Measurements from ENCODE around the gene CYFIP2.

The CYFIP2 gene

DNA sequence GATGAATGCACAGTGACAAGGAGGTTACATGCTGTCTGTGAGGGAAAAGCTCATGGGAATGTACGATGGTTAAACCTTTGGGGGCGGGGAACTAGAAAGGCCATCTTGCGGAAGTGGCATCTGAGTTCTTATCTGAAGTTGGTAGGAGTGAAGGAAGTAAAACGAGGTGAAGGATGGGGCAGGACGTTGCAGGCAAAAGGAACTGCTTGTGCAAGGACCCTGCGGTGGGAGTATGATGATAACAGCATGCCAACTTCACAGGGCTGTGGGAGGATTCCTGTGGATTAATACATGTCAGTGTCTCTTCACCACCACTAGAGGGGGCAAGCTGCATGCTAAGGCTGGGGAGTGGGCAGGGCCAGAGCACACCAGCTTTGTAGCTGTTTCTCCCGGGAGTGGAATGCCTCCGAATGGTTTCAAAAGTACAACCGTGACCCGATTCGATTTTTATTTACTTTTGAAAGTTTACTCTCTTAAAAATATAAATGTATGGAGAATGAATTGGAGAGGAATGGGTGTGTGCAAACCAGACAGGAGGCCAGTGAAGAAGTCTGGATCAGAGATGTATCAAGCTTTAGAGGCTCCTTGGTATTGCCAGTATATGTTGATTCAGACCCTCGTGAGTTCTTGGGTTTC lies 62.5 kb downstream of the CYFIP2 start:
- FAIRE-seq, result peak; percentile 58

DNA sequence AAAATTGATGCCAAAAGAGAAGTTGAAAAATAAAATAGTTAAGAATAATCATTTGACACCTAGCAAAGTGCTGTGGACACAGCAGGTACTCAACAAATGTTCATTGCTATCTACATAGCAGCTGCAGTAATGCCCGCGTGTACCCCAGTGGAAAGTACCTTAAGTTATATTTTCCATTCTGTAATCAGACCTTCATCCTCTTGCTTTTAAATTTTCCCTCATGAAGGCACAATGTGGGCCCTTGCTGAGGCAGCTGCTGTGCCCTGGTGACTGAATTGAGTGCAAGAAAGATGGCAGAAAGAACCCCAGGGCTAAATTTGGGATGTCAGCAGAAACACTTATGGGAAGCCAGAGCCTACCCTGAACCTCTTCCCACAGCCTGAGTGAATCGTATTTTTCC lies 65.9 kb downstream of the CYFIP2 start:
- FAIRE-seq, result no peak

DNA sequence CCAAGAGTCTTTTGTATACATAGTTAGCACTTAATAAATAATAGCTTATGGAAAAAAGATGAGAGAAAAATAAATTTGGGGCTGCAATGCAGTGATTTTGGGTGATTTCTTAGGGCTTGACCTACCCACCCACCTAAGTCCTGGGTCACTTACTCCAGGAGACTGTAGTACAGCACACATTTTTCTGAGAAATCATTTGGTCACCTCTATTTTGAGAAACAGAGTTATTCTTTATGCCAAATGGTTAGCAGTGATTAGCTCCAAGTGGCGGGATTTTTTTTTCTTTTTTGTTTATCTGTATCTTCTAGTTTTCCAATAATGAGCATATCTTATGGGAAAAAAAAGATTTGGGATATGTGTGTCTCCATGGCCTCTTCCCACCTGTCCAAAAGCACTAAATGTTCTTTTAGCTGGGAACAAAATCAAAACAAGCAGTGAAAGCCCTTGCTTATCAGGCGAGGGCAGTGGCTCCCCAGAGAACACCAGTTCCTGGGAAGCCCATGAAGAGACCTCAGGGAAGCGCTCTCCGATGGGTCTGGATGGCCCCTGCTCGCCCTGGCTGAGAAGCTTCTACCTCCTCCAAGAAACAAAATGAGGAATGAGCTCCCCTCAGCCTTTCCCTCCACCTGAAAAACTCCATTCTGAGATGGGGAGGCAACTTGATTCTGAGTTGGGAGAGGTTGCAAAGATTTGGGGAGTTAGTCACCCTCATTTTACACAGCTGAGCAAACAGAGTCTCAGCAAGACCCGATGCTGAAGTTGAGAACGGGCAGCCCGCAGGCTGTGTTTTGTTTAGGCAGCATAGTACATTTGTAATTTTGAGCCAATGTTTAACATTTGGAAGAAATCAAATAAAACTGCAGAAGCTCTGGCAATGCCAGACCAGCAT lies 69.9 kb downstream of the CYFIP2 start:
- no peak for FAIRE-seq

DNA sequence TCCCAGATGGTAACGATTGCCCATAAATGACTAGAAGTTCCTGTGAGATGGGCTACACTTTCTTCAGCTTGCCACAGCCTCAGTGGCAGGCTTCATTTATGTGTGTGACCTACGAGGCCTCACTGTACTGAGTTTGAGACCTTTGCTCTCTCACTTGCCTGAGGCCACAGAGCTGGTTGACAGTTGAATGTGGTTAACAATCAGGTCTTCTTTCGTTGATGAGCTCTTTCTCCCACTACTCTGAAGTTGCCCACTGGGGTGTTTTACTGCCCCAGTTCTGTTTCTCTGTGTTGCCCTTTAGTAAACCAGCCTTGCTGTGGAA lies 70.5 kb downstream of the CYFIP2 start:
- FAIRE-seq, result no peak

DNA sequence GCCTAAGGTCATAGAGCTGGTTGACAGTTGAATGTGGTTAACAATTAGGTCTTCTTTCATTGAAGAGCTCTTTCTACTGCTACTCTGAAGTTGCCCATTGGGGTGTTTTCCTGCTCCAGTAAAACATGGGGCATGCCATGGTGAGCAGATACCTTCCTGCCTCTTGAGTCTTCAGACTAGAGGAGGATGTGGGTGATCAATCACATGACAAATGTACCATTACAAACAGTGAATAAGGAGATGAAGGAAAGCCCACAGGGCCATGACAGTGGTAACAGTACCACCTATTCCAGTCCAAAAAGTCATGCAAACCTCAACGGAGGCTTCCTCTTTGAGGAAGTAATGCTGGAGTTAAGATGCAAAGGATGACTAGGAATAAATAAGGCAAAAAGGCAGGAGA lies 73.5 kb downstream of the CYFIP2 start:
- no peak for FAIRE-seq

DNA sequence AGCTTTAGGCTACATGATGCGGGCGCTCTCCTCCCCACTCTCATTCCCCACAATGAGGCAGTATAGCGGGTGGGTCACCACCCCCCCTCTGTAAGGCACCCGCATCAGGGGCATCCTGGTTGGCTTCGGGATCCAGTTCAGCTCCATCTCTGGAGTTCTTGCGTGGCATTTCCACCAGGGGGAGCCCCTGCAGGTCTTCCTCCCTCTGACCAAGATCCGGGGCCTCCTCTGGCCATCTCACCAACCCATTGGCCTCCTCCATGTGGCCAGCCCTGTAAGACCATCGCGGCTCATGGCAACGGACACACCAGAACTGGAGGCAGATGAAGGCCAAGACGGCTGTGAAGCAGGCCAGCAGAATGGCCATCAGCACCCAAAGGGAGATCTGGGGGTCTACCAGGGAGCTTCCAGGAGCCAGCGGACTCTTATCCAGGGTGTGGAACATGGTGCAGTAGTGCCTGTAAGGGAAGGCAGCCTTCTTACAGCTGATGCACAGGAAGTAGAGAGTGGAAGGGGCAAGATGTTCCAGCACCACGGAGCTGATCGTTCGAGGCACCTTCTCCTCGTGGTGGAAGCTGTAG lies 77.0 kb downstream of the CYFIP2 start:
- no peak for FAIRE-seq

DNA sequence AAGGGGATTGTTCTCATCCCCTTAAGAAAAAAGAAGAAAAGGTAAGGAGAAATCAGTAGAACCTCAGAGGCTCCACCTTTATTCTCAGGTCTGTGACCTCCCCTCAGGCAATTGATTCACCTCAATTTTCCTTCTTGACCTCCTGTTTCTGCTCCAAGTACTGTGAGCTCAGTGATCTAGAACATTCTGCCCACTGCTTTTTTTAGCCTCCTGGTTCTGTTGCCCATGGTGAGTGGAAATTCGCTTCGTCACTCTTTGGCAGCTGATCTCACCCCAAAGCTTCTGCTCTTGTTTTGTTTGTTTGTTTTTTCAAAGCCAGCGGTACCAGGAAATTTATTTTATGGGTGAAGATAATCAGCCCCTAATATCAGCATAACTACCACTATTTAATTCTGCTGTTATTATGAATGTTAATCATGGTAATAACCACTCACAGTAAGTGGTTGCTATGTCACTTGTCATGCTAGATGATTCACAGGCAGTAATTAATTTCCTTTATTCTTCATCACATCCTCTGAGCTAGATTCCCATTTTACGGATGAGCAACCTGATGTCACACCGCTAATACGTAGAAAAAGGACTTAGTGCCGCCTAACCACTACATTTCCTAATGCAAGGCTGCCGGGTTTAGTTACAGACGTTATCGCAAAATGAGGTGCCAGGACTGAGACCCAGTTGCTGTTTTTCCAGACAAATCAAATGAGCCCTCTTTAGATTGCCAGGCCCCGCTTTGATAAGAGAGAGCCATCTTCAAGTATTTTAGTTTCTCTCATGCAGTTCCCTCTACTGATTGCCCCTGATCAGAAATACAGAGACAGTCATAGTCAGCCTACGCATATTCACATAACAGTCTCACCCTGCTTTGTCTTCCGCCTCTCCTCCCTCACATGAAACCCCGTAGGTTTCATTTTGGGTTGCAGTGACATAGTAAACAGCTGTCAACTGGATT lies 78.2 kb downstream of the CYFIP2 start:
- no peak for FAIRE-seq

DNA sequence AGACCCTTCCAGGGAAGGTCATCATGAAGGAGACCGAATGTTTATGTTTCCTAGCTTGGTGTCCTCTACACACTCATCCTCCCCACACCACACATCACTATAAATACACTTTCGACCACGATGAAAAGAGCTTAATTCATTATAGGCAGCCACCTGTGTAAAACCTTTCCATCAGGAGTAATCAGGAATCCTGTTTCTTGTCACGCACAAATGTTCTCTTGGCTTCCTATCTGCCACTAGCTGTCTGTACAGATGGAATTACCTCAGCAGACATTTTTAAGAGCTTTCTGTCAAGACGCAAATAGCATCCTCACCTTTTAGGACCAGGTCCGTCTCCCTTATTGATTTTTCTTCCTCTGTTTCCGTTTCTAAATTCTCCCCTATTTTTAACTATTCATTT lies 79.1 kb downstream of the CYFIP2 start:
- FAIRE-seq, result no peak

DNA sequence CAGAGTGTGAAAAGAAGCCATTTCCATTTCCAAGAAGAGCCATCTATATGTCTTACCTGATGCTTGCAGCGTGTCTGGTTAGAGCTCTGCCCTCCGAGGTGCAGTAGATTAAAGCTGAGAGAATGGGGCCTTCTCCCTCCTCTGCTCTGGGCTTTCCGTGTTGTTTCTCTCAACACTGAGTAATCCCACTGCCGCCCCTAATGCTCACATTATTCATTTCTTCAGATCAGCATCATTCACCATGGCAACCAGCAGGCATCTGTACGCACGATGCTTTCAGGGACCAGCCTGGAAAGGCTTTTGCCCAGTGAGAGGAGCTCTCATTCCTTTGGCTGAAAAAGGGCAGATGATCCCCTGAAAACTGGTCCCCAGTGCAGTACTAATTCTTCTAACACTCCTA lies 79.6 kb downstream of the CYFIP2 start:
- FAIRE-seq, result no peak

DNA sequence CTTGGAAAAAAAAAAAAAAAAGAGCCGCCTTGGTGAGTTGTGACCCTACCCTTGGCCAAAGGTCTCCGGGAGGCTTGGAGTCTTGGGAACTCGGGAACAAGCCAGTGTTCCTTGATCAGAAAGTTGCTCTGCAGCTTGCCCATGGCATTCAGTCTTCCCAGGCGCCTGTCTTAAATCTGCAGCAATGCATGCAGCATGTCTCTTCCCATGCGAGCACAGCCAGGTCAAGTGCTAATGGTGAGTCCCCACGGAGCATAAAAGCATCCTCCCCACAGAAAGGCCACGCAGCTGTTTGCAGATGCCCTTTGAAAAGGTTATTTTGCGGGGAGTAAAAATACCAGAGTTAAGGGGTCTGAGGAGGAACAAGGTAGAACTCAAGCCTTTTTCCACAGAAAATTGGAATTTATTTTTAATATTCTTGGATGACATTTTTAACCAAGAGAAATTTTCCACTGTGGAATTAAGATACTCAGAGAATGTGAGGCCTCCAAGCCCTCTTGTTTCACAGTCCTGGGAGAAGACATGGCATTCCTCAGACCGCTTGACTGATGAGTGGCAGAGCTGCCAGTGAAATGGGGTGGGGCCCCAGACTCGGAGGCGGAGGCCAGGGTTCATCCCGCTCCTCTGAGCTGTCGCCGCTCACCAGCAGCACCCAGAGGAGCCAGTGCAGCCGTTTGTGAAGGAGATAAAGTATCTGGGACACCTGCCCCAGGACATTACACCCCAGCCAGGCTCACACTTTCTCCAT lies 81.6 kb downstream of the CYFIP2 start:
- FAIRE-seq, result no peak

DNA sequence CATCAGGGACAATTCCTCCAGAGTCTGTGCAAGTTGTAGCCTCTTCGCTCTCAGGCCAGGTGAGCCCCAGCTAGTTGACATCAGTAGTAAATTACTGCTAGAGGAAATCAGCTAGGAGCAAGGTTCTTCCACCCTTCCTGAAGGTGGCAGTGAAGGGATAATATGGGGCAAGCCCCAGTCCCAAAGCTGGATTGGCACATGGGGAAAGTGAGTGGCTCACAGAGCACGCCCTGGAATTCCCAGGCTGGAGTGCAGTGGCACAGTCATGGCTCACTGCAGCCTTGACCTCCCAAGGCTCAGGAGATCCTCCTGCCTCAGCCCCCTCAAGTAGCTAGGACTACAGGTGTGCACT lies 82.1 kb downstream of the CYFIP2 start:
- FAIRE-seq, result no peak

DNA sequence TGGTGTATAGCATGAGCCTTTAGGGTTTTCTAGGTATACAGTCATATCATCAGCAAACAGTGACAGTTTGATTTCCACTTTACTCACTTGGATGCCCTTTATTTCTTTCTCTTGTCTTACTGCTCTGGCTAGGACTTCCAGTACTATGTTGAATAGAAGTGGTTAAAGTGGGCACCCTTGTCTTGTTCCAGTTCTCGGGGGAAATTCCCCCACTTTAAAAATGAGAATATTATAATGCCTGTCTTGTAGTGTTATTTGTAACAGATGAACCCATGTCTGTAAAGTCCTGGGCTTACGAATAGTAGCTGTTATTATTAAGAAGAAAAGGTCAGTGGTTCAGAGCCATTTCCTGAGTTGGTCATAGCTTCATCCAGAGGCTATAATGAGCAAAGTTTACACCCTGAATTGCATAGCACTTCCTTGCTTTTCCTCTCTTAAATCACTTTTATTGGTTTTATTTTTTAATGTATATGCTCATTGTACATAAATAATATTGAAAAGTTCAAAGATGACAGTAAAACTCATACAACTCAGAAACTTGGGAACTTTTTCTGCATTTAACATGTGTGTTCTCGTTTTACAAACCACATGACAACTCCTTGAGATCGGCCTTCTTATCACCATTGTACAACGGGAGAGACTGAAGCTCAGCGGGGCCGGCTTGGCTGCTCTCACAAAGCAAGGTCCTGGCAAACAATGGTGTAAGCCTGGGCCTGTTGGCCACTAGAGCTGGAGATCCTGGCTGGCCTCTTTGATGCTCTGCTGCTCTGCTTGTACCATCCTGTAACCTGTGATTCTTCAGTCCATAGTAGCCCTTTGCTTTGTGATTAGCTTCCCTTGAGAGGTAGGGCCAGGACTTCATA lies 85.2 kb downstream of the CYFIP2 start:
- FAIRE-seq, result no peak

DNA sequence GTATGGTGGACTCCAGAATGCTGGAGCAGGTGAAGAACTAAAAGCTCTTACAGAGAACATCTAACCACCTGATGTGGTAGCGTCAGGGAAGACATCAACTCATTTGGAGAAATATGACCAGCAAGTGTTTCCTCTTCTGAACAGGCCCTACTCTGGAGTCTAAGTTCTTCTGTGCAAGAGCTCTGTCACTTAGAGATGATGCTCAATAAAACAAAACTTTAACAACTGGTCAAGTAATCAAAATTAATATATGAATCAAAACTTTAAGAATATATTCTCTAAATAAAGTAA lies 85.8 kb downstream of the CYFIP2 start:
- no peak for FAIRE-seq

DNA sequence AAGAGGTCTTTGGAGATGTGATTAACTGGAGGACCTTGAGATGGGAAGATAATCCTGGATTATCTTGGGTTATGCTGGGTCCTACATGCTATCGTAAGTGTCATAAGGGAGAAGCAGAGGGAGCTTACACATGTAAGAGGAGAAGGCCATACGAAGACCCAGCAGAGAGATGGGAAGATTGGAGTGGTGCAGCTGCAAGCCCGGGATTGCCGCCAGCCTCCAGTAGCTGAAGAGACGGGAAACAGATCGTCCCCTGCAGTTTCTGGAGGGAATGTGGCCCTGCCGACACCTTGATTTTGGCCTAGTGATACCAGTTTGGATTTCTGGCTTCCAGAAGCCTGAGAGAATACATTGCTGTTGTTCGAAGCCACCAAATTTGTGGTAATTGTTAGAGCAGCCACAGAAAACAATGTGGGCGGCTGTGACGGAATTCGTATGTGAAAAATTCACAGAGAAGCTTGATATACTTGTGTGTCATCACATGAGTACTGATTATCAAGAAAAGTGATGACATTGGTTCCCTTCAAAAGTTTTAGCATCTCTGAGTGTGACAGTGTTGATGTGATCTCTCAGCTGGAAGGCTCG lies 86.9 kb downstream of the CYFIP2 start:
- no peak for FAIRE-seq

DNA sequence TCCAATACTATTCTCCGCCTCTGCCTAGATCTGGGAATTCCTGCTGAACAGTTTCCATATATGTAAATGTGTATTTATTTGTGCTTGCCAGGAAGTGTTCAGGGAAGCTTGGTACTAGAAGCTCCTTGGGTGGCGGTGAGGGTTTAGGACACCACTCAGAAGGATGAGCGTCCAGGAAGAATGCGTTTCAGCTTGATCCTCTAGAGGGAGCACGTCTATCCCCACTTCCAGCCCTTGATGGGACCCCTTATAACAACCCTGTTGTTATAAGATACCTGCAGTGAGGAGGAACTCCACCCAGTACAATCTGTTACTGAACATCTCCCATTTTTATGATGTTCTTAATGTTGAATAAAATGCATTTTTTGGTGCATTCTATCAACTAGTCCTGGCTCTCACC lies 88.9 kb downstream of the CYFIP2 start:
- FAIRE-seq, result no peak

DNA sequence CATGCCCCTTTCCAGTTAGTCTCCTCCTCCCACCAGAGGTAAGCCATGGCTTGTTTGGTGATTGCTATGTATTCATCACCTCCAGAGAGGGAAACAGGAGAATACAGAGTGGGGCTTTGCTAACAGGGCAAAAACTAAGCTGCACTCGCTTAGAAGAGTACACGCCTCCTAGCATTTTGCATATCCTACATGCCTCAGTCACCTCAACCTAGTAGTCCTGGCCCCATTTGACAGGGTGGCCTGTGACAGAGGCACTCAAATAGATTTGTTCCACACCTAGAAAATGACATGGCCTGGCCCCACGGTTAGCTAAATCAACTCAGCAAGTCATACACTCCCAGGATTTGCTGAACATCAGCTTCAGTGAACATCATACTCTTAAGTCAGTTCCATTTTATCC lies 90.7 kb downstream of the CYFIP2 start:
- no peak for FAIRE-seq

DNA sequence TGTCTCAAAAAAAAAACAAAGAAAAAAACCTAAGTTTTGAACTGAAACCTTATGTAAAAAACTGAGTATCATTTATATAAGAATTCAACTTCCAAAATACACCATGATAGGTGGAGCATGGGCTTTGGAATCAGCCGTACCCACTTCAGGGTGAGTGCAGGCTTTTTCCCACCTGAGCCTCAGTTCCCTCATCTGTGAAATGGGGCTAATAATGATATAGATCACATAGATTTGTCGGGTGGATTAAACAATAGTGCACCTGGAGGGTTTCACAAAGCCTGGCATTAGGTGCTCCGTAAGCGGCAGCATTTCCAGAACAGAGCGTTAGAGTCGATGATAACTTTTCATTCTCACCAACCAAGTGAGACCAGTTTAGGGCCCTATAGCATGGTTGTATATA lies 91.9 kb downstream of the CYFIP2 start:
- FAIRE-seq, result no peak

DNA sequence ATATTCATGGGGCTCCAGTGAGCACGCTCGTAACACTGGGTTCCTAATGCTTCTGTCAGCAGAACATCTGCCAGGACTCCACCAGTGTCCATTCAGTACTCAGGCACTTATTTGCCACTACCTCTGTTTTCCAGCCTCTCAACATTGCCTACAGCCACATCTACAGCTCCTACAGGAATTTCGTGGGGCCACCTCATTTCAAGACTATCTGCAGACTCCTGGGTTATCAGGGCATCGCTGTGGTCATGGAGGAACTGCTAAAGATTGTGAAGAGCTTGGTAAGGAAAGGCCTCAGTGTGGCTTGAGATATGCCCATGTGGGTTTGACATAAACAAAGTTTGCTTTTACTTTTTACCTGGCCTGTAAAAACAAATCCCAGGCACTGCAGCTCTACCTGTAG lies 92.9 kb downstream of the CYFIP2 start:
- no peak for FAIRE-seq

DNA sequence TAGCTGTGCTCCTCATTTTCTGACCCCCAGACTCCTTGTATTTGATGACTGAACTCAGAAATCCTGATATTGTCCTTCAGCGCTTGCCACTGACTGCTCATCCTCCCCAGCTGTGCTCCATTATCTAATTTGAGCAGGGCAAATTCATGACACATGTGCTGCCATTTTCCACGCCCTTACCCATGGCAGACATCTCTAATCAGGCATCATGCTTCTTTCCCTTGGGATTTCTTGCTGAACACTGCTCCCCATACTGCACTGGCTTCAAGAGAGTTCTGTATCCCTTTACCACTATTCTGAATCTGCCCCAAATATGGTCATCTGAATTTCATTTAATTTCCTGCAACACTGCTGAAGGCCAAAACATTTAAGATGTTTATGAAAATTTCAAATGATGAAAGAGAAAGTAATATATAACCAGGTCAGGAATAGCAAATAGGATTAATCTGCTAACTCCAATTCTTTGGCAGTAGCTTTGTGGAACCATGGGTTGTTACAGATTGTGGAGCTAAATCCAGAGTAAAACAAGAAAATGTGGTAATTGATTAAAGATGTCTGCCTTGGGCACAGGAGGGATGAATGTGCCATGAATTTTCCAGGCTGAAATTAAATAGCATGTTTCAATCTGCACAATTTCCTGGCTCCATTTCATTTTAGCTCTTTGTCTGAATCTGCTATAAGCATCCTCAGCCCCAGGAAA lies 93.6 kb downstream of the CYFIP2 start:
- no peak for FAIRE-seq

DNA sequence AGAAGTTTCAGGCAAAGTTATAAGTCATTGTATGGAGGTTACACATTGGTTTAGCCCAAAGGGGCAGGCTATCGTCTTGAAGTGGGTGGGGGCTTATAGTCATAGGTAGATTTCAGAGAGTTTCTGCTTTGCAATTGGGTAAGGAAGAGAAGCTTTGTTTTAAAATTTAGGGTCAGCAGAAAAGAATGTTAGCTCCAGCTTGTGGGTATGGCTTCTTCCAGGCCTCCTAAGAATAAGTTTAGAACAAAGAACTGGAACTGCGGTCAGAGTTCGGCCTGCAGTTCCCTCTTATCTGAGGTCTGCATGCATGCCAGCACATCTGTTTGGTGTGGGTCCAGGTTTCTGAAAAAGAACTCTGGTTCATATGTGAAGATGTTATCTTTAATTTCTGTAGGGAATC lies 96.1 kb downstream of the CYFIP2 start:
- no peak for FAIRE-seq

DNA sequence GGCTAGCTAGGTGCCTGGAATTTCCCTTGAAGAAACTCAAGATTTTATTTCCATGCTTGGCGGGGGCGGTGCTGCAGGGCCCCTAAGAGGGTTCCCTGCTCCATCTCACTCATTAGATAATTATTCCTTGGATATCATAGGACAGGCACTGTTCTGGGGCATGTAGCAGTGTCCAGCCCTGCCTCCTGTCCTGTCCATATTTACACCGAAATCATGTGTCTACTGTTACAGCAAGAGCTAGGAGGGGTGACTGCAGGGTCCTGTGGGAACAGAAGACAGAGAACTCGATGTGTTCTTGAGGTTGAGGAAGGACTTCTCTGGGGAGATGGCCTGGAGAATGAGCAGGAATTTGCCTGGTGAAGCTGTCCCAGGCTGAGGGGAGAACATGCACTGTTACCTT lies 96.6 kb downstream of the CYFIP2 start:
- no peak for FAIRE-seq
